Measurements from ENCODE around the gene SEPTIN3. TPM values are rescaled to one million over a fixed set of nuclear protein-coding genes. Genes with fewer than 3 reads are reported as not detected.

Gene SEPTIN3
- 0.07 and 0.30 TPM in 2 replicates for total RNA-seq

GRCh38 chr22:41969110-41969646 is at the start of gene SEPTIN3:
TSS of gene SEPTIN3 (plus strand) at chr22:41969443. CDS start at chr22:41971493, 2,050 bp downstream.

GRCh38 chr22:41946629-41947423 is 22.4 kb upstream of the SEPTIN3 start, which contains the start of gene CENPM:
TSS of gene CENPM (minus strand) at chr22:41947152. CDS start at chr22:41947076, 76 bp downstream.

GRCh38 chr22:41951898-41952474 is 17.3 kb upstream of the SEPTIN3 start, which contains the start of gene SMIM45:
TSS of gene SMIM45 (plus strand) at chr22:41952150.

GRCh38 chr22:41998361-41999261 is 29.4 kb downstream of the SEPTIN3 start, which contains the start of gene WBP2NL:
TSS of gene WBP2NL (plus strand) at chr22:41998788. CDS start at chr22:41998819, 31 bp downstream.

Other genes starting within 250 kb of the SEPTIN3 start
- gene CCDC134, start 168.8 kb upstream of the SEPTIN3 start, total RNA-seq = 8.0 and 8.1 TPM in 2 replicates
- gene SREBF2, start 136.3 kb upstream of the SEPTIN3 start, total RNA-seq = 82.1 and 123 TPM in 2 replicates
- not detected in 2 replicates for gene SHISA8, start 54.4 kb upstream of the SEPTIN3 start, total RNA-seq
- not detected in 2 replicates for gene TNFRSF13C, start 42.6 kb upstream of the SEPTIN3 start, total RNA-seq
- 3.9 and 6.8 TPM in 2 replicates for gene CENPM, start 22.3 kb upstream of the SEPTIN3 start, total RNA-seq
- 0.52 and 0.73 TPM in 2 replicates for gene WBP2NL, start 29.3 kb downstream of the SEPTIN3 start, total RNA-seq
- gene NAGA, start 101.4 kb downstream of the SEPTIN3 start, total RNA-seq = 51.0 and 56.8 TPM in 2 replicates
- gene PHETA2, start 104.8 kb downstream of the SEPTIN3 start, total RNA-seq = 27.2 and 30.9 TPM in 2 replicates
- gene SMDT1, start 110.3 kb downstream of the SEPTIN3 start, total RNA-seq = 5.5 and 10.5 TPM in 2 replicates
- 33.6 and 33.8 TPM in 2 replicates for gene NDUFA6, start 121.3 kb downstream of the SEPTIN3 start, total RNA-seq
- gene CYP2D6, start 161.4 kb downstream of the SEPTIN3 start, total RNA-seq = 0.20 and 0.43 TPM in 2 replicates

Measured in smooth muscle cell of the pulmonary artery (primary cell).